ENCODE measurements around the gene DGUOK.

GRCh38 chr2:73956218-73956865, 29.7 kb downstream of the DGUOK start:
- TF ChIP-seq CTCF (IDR thresholded peaks at IDR 0.05; ENCODE audit: low read depth, low read length, missing input control) (no peak), REST (IDR thresholded peaks at IDR 0.05) (no peak), JUND (IDR thresholded peaks at IDR 0.05) (no peak), SP1 (IDR thresholded peaks at IDR 0.05) (no peak), MAX (IDR thresholded peaks at IDR 0.05) (no peak)

All from liver (tissue), 3 donors.